Kidney epithelial cell (primary cell): ENCODE results near the gene CDK9. TPM values are rescaled to one million over a fixed set of nuclear protein-coding genes. Genes with fewer than 3 reads are reported as not detected.

Experiments
- DNase-seq: peaks from one replicate; pipeline ENCODE4 v3.0.0-alpha.2; 2010; ENCODE audit warnings: low read depth
- H3K27me3 ChIP-seq: 2 replicates; pipeline ENCODE4 v1.6.0; 2011; ENCODE audit warnings: low read length; ENCODE audit not compliant: control insufficient read depth, insufficient read depth
- H3K36me3 ChIP-seq: 2 replicates; pipeline ENCODE4 v1.5.1; 2011; ENCODE audit warnings: low read length; ENCODE audit not compliant: control insufficient read depth, insufficient read depth
- H3K4me3 ChIP-seq: 2 replicates; pipeline ENCODE4 v1.5.1; 2011; ENCODE audit warnings: low read depth, mild to moderate bottlenecking, control low read depth, low read length
- CTCF ChIP-seq: IDR thresholded peaks from 2 replicates; pipeline ENCODE4 v1.5.1; 2011; ENCODE audit warnings: mild to moderate bottlenecking, moderate library complexity, low read length, control low read depth, inconsistent platforms; ENCODE audit not compliant: insufficient read depth, poor library complexity, severe bottlenecking
- total RNA-seq: library from RNA; depleted of rRNA; stranded (reverse); fragments of >200 nt; gene quantifications from 2 replicates; pipeline ENCODE4 v1.2.3, GENCODE V29; 2015

CDK9 gene
- total RNA-seq, 1 donor from 2014 or later, result 47.3 TPM

GRCh38 chr9:127742435-127743088 lies 43.3 kb upstream of the CDK9 start:
- no peak for TF ChIP-seq CTCF
- peak; percentile 38 for DNase-seq
- Histone ChIP-seq H3K27me3 (peaks cover 14% of the 10 kb centered on the region), H3K36me3 (no peaks in the 10 kb centered on the region), H3K4me3 (peak overlapping the region; percentile 5)

GRCh38 chr9:127744398-127745110 lies 41.3 kb upstream of the CDK9 start:
- Histone ChIP-seq H3K4me3 (no peak overlapping the region), H3K27me3 (peaks cover 29% of the 10 kb centered on the region), H3K36me3 (no peaks in the 10 kb centered on the region)
- no peak for DNase-seq
- TF ChIP-seq CTCF, result no peak

- DNase-seq, result no peak
- Histone ChIP-seq H3K4me3 (no peak overlapping the region), H3K36me3 (no peaks in the 10 kb centered on the region), H3K27me3 (peaks cover 34% of the 10 kb centered on the region)
- TF ChIP-seq CTCF, result no peak
Observed at GRCh38 chr9:127746959-127747569, 38.8 kb upstream of the CDK9 start.

GRCh38 chr9:127749090-127749787 lies 36.6 kb upstream of the CDK9 start:
- no peak for TF ChIP-seq CTCF
- Histone ChIP-seq H3K4me3 (no peak overlapping the region), H3K36me3 (no peaks in the 10 kb centered on the region), H3K27me3 (peaks cover 52% of the 10 kb centered on the region)
- DNase-seq, result no peak

GRCh38 chr9:127751269-127752054 lies 34.4 kb upstream of the CDK9 start:
- no peak for DNase-seq
- no peak for TF ChIP-seq CTCF
- peaks cover 60% of the 10 kb centered on the region for H3K27me3 ChIP-seq
- H3K36me3 ChIP-seq, result no peaks in the 10 kb centered on the region
- H3K4me3 ChIP-seq, result no peak overlapping the region
